SK-N-MC (cell line): Measurements from ENCODE around the gene LIPC.

Source experiments
- EZH2 ChIP-seq: fragments of 200-600 bp; sonication (generic); IDR thresholded peaks from one replicate; pipeline ENCODE4 v1.6.1; 2017; ENCODE audit warnings: antibody characterized with exemption
- POLR2AphosphoS5 ChIP-seq: IDR thresholded peaks from 2 replicates; pipeline ENCODE4 v1.6.1; 2012; ENCODE audit warnings: mild to moderate bottlenecking, low read depth, low read length, borderline replicate concordance

DNA sequence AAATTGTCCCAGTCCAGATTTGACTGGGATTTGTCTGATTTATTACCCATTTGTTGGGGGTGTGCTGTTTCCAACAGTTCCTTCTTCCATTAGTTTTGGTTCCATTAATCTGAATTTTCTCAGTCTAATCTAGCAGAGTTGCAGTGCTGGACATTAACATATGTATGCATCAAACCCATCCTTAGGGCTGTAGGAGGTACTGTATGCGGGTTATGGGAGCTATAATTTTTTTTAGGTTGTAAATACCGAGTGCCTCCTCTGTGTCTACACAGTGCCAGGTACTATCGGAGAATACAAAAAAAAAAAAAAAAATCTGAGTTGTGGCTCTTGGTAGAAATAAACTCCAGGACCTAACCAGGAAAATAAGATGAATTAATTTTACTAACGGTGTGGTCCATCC lies 133.8 kb downstream of the LIPC start:
- TF ChIP-seq EZH2 (no peak), POLR2AphosphoS5 (no peak)
